ENCODE measurements around the gene FGF21.

GRCh38 chr19:48718711-48719231 is 36.6 kb upstream of the FGF21 start:
- TF ChIP-seq POLR2A (IDR thresholded peaks at IDR 0.05): no peak
- TF ChIP-seq, protein P1, sequence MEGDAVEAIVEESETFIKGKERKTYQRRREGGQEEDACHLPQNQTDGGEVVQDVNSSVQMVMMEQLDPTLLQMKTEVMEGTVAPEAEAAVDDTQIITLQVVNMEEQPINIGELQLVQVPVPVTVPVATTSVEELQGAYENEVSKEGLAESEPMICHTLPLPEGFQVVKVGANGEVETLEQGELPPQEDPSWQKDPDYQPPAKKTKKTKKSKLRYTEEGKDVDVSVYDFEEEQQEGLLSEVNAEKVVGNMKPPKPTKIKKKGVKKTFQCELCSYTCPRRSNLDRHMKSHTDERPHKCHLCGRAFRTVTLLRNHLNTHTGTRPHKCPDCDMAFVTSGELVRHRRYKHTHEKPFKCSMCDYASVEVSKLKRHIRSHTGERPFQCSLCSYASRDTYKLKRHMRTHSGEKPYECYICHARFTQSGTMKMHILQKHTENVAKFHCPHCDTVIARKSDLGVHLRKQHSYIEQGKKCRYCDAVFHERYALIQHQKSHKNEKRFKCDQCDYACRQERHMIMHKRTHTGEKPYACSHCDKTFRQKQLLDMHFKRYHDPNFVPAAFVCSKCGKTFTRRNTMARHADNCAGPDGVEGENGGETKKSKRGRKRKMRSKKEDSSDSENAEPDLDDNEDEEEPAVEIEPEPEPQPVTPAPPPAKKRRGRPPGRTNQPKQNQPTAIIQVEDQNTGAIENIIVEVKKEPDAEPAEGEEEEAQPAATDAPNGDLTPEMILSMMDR (IDR thresholded peaks at IDR 0.05): no peak

Measured in esophagus squamous epithelium (tissue), 4 donors.